ENCODE measurements around the gene PLEKHG2. TPM values are rescaled to one million over a fixed set of nuclear protein-coding genes. Genes with fewer than 3 reads are reported as not detected.

Gene PLEKHG2
- total and polyA plus RNA-seq, 9 of the 15 experiments (the other 6 are each of a cell fraction or from before 2014, with no cell fraction given), result 0.98 to 45.7 (median 9.8) TPM

- no peak for TF ChIP-seq ASH1L (IDR thresholded peaks at IDR 0.05; ENCODE audit: borderline replicate concordance, low read depth, partially characterized antibody)
- no peak for TF ChIP-seq FOS (IDR thresholded peaks at IDR 0.05; ENCODE audit: extremely low read depth, insufficient read length)
- TF ChIP-seq ZNF12 (CRISPR knock-in tag; IDR thresholded peaks at IDR 0.05), result no peak
- no peak for TF ChIP-seq BMI1 (IDR thresholded peaks at IDR 0.05; ENCODE audit: low read length)
- 0 out of 2 replicates have a peak, but pooled peaks have one; percentile 64 for TF ChIP-seq CAMTA2 (CRISPR knock-in tag; conservative IDR thresholded peaks at IDR 0.05)
- TF ChIP-seq ZNF444 (CRISPR knock-in tag; IDR thresholded peaks at IDR 0.05), result no peak
- TF ChIP-seq MLX (CRISPR knock-in tag; conservative IDR thresholded peaks at IDR 0.05), result no peak
- TF ChIP-seq SIN3B (IDR thresholded peaks at IDR 0.05; ENCODE audit: low read depth), result peak; percentile 72
- TF ChIP-seq, protein P1, sequence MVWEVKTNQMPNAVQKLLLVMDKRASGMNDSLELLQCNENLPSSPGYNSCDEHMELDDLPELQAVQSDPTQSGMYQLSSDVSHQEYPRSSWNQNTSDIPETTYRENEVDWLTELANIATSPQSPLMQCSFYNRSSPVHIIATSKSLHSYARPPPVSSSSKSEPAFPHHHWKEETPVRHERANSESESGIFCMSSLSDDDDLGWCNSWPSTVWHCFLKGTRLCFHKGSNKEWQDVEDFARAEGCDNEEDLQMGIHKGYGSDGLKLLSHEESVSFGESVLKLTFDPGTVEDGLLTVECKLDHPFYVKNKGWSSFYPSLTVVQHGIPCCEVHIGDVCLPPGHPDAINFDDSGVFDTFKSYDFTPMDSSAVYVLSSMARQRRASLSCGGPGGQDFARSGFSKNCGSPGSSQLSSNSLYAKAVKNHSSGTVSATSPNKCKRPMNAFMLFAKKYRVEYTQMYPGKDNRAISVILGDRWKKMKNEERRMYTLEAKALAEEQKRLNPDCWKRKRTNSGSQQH (CRISPR knock-in tag; IDR thresholded peaks at IDR 0.05), result peak; percentile 4; the same call in 1 of the 2 replicates
- TF ChIP-seq PML (IDR thresholded peaks at IDR 0.05; ENCODE audit: low read length), result peak; percentile 87
- no peak for TF ChIP-seq ZNF174 (CRISPR knock-in tag; IDR thresholded peaks at IDR 0.05)
- peak; percentile 81 for TF ChIP-seq CREM (IDR thresholded peaks at IDR 0.05; ENCODE audit: low read depth)
- no peak for TF ChIP-seq RFX5 (IDR thresholded peaks at IDR 0.05; ENCODE audit: low read depth, low read length)
- peak in 1 of 2 experiments; percentile 74; a peak in 1 of 4 replicates for TF ChIP-seq KDM4B (IDR thresholded peaks at IDR 0.05; ENCODE audit: borderline replicate concordance in 2 of 2, low read depth in 1 of 2)
- TF ChIP-seq PTTG1 (tag; IDR thresholded peaks at IDR 0.05; ENCODE audit: low read depth), result no peak
- TF ChIP-seq E2F3 (CRISPR knock-in tag; IDR thresholded peaks at IDR 0.05), result no peak
- TF ChIP-seq GABPB2 (CRISPR knock-in tag; conservative IDR thresholded peaks at IDR 0.05), result no peak
- peak; percentile 59; the same call in 1 of the 2 replicates for TF ChIP-seq ZNF175 (CRISPR knock-in tag; IDR thresholded peaks at IDR 0.05; ENCODE audit: low read depth)
- TF ChIP-seq GTF2A2 (tag; IDR thresholded peaks at IDR 0.05), result no peak
- no peak for TF ChIP-seq FOXA1 (IDR thresholded peaks at IDR 0.05; ENCODE audit: borderline replicate concordance)
- TF ChIP-seq PRPF4 (IDR thresholded peaks at IDR 0.05; ENCODE audit: insufficient read depth, low read depth, low read length, poor library complexity, severe bottlenecking), result peak; percentile 92
- TF ChIP-seq CXXC5 (CRISPR knock-in tag; IDR thresholded peaks at IDR 0.05), result no peak; the same call in none of the 2 replicates
- TF ChIP-seq, protein P2, sequence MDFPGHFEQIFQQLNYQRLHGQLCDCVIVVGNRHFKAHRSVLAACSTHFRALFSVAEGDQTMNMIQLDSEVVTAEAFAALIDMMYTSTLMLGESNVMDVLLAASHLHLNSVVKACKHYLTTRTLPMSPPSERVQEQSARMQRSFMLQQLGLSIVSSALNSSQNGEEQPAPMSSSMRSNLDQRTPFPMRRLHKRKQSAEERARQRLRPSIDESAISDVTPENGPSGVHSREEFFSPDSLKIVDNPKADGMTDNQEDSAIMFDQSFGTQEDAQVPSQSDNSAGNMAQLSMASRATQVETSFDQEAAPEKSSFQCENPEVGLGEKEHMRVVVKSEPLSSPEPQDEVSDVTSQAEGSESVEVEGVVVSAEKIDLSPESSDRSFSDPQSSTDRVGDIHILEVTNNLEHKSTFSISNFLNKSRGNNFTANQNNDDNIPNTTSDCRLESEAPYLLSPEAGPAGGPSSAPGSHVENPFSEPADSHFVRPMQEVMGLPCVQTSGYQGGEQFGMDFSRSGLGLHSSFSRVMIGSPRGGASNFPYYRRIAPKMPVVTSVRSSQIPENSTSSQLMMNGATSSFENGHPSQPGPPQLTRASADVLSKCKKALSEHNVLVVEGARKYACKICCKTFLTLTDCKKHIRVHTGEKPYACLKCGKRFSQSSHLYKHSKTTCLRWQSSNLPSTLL (IDR thresholded peaks at IDR 0.05), result peak; percentile 99
- TF ChIP-seq HNRNPK (IDR thresholded peaks at IDR 0.05; ENCODE audit: low read depth, low read length, poor library complexity, severe bottlenecking), result no peak
These were observed 23.3 kb downstream of the PLEKHG2 start, which contains the start of gene RPS16 (continued) for GRCh38 chr19:39435499-39436349.
